22Rv1 (cell line): ENCODE results near the gene PLEK.
"Not testable (repeated sequence)": the region's sequence is repeated elsewhere in the genome, so short reads cannot be mapped to it uniquely, and the experiment has no call there.

Experiments
- H3K27ac ChIP-seq: fragments of 450-650 bp; 2 replicates; pipeline ENCODE4 v1.5.1; 2017
- CTCF ChIP-seq: fragments of 450-650 bp; IDR thresholded peaks from 2 replicates; pipeline ENCODE4 v1.5.1; 2017; ENCODE audit warnings: mild to moderate bottlenecking
- ZFX ChIP-seq: fragments of 450-650 bp; IDR thresholded peaks from 2 replicates; pipeline ENCODE4 v1.6.1; 2017; ENCODE audit warnings: antibody characterized with exemption, borderline replicate concordance

Gene PLEK

GRCh38 chr2:68435615-68436014 is 70.5 kb downstream of the PLEK start:
- TF ChIP-seq ZFX (no peak), CTCF (no peak)
- no peak overlapping the region for H3K27ac ChIP-seq

- TF ChIP-seq ZFX: no peak
- TF ChIP-seq CTCF: no peak
- no peak overlapping the region for H3K27ac ChIP-seq
Measured at GRCh38 chr2:68436270-68436669, 71.2 kb downstream of the PLEK start.

GRCh38 chr2:68438455-68439303 is 73.6 kb downstream of the PLEK start:
- TF ChIP-seq ZFX: no peak
- TF ChIP-seq CTCF: no peak
- H3K27ac ChIP-seq: no peak overlapping the region

GRCh38 chr2:68441179-68441993 is 76.3 kb downstream of the PLEK start:
- no peak for TF ChIP-seq ZFX
- peak; percentile 90 for TF ChIP-seq CTCF
- no peak overlapping the region for H3K27ac ChIP-seq

- TF ChIP-seq CTCF: peak; percentile 51
- no peak for TF ChIP-seq ZFX
- no peak overlapping the region for H3K27ac ChIP-seq
Measured at GRCh38 chr2:68441994-68442322, 76.9 kb downstream of the PLEK start.

- H3K27ac ChIP-seq: not testable (repeated sequence)
Measured at GRCh38 chr2:68446425-68446824, 81.3 kb downstream of the PLEK start.
